Measurements from ENCODE around the gene THSD4. TPM values are rescaled to one million over a fixed set of nuclear protein-coding genes. Genes with fewer than 3 reads are reported as not detected.
A peak's percentile ranks its signal among the peaks of the same experiment; 100 is the strongest.

THSD4 gene
- total and polyA plus RNA-seq, 9 of the 15 experiments (the other 6 are each of a cell fraction or from before 2014, with no cell fraction given) = 0.04 TPM; not detected in 5

DNA sequence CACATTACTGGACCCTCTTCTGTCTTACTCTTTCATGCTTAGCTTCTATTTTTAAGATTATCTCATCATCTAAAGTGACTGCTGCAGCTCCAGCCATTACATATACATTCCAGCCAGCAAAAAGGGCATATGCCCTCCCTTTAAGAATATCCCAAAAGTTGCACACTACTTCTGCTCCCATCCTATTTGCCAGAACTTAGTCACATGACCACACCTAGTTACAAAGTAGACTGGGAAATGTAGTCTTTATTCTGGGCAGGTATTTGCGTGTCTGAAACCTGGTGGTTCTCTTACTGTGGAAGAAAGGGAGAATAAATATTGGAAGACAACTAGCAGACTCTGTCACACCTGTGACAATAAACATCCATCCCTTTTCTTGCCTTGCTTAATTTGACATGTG, 353.4 kb downstream of the THSD4 start (continued):
- TF ChIP-seq SIX5 (IDR thresholded peaks at IDR 0.05; ENCODE audit: borderline replicate concordance in 1 of 2, insufficient read depth in 1 of 2, low read depth in 1 of 2, low read length in 2 of 2) (no peak), RBM25 (IDR thresholded peaks at IDR 0.05; ENCODE audit: low read depth, low read length, severe bottlenecking) (peak; percentile 52), HDGF (IDR thresholded peaks at IDR 0.05) (no peak), ZNF146 (CRISPR knock-in tag; IDR thresholded peaks at IDR 0.05; ENCODE audit: unreplicated experiment) (no peak)
- TF ChIP-seq, protein P1, sequence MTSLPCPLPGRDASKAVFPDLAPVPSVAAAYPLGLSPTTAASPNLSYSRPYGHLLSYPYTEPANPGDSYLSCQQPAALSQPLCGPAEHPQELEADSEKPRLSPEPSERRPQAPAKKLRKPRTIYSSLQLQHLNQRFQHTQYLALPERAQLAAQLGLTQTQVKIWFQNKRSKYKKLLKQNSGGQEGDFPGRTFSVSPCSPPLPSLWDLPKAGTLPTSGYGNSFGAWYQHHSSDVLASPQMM (CRISPR knock-in tag; IDR thresholded peaks at IDR 0.05) = no peak
- TF ChIP-seq, protein P2, sequence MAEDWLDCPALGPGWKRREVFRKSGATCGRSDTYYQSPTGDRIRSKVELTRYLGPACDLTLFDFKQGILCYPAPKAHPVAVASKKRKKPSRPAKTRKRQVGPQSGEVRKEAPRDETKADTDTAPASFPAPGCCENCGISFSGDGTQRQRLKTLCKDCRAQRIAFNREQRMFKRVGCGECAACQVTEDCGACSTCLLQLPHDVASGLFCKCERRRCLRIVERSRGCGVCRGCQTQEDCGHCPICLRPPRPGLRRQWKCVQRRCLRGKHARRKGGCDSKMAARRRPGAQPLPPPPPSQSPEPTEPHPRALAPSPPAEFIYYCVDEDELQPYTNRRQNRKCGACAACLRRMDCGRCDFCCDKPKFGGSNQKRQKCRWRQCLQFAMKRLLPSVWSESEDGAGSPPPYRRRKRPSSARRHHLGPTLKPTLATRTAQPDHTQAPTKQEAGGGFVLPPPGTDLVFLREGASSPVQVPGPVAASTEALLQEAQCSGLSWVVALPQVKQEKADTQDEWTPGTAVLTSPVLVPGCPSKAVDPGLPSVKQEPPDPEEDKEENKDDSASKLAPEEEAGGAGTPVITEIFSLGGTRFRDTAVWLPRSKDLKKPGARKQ (CRISPR knock-in tag; IDR thresholded peaks at IDR 0.05) = no peak

GRCh38 chr15:71469413-71469812, 354.1 kb downstream of the THSD4 start:
- H3K9me3 ChIP-seq (replicated peaks; ENCODE audit: control insufficient read depth, insufficient read depth, low read depth, low read length) = no peaks in the 10 kb centered on the region
- H3K4me3 ChIP-seq = no peak overlapping the region
- ATAC-seq = peak; percentile 64
- no peak overlapping the region for H2AFZ ChIP-seq (ENCODE audit: low read depth, low read length)
- ChIA-PET CTCF (ENCODE audit: low intra/inter-chr PET ratio) (no interaction called here), POLR2A (interaction anchor here (0.6 kb wide), 1 partner anchor 342 kb away, joined by 3 read pairs; no protein-coding TSS in a partner anchor)
- H3K36me3 ChIP-seq (ENCODE audit: control insufficient read depth, insufficient read depth, low read length) = no peaks in the 10 kb centered on the region
- no peaks in the 10 kb centered on the region for H3K79me2 ChIP-seq (ENCODE audit: control insufficient read depth, insufficient read depth, low read length)
- no peak for FAIRE-seq
- no peaks in the 10 kb centered on the region for H3K9me1 ChIP-seq (ENCODE audit: control insufficient read depth, insufficient read depth, low read length)
- no peaks in the 10 kb centered on the region; the same call in 1 of the 2 replicates for H4K20me1 ChIP-seq (replicated peaks; ENCODE audit: control insufficient read depth, insufficient read depth, low read length)
- H3K27me3 ChIP-seq (ENCODE audit: control insufficient read depth in 2 of 2, insufficient read depth in 2 of 2, low read length in 2 of 2) = peaks cover 0 to 4% of the 10 kb centered on the region in 2 experiments; a peak in 1 of 5 replicates
- H3K27ac ChIP-seq (ENCODE audit: extremely low read depth, low read depth, low read length) = no peak overlapping the region
- intact Hi-C loops (cut with micrococcal nuclease) (no loop called here), in situ Hi-C loops (cut with MboI) (no loop called here)
- H3K4me2 ChIP-seq (ENCODE audit: insufficient read depth, low read length) = no peak overlapping the region
- DNase-seq (ENCODE audit: extremely low read depth in 1 of 4, low spot score in 3 of 4) = peak in 2 of 4 experiments; percentile 12 to 22
- no peak overlapping the region for H3K9ac ChIP-seq (ENCODE audit: insufficient read depth in 1 of 2, low read depth in 2 of 2, low read length in 2 of 2)
- BruUV-seq (replicated peaks) = no TSS peak
- H3K4me1 ChIP-seq (replicated peaks in 1 of 2; ENCODE audit: control insufficient read depth in 2 of 2, insufficient read depth in 2 of 2, low read length in 2 of 2) = no peaks in the 10 kb centered on the region
- no peak for TF ChIP-seq C11orf30 (IDR thresholded peaks at IDR 0.05; ENCODE audit: low read depth)
- TF ChIP-seq, protein P3, sequence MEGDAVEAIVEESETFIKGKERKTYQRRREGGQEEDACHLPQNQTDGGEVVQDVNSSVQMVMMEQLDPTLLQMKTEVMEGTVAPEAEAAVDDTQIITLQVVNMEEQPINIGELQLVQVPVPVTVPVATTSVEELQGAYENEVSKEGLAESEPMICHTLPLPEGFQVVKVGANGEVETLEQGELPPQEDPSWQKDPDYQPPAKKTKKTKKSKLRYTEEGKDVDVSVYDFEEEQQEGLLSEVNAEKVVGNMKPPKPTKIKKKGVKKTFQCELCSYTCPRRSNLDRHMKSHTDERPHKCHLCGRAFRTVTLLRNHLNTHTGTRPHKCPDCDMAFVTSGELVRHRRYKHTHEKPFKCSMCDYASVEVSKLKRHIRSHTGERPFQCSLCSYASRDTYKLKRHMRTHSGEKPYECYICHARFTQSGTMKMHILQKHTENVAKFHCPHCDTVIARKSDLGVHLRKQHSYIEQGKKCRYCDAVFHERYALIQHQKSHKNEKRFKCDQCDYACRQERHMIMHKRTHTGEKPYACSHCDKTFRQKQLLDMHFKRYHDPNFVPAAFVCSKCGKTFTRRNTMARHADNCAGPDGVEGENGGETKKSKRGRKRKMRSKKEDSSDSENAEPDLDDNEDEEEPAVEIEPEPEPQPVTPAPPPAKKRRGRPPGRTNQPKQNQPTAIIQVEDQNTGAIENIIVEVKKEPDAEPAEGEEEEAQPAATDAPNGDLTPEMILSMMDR (IDR thresholded peaks at IDR 0.05 in 2 of 3, conservative IDR thresholded peaks at IDR 0.05 in 1 of 3; ENCODE audit: insufficient read depth in 2 of 3, low read depth in 1 of 3, low read length in 3 of 3) = peak; percentile 17 to 41 (median 39); a peak in 4 of 6 replicates
- WGBS (ENCODE audit: insufficient coverage, low coverage, missing lambda C conversion rate) = under 1% methylated on average over 8 of the region's 8 CpGs
